ENCODE measurements around the gene NOS1. TPM values are rescaled to one million over a fixed set of nuclear protein-coding genes. Genes with fewer than 3 reads are reported as not detected.

NOS1 gene
- 18.0 and 25.2 TPM in 2 replicates for total RNA-seq (2021)
- Bru-seq, nascent RNA = percentile 69 among the genes with signal in this experiment
- BruChase-seq, experiment 1, labeled RNA remaining after a 2-hour chase = percentile 55 among the genes with signal in this experiment
- percentile 74 among the genes with signal in this experiment for BruChase-seq, experiment 2, labeled RNA remaining after a 6-hour chase
- long read RNA-seq, full-length matches to known transcripts = 1 of 12 reads
- long read RNA-seq, partial matches to known transcripts = 1 of 12 reads
- long read RNA-seq, other reads (novel, unspliced or antisense) = 10 of 12 reads

GRCh38 chr12:117361347-117361751 is at the start of gene NOS1:
TSS of gene NOS1 (minus strand) at chr12:117361626. CDS start at chr12:117331069, 30,557 bp downstream.
- TF ChIP-seq CTCF (conservative IDR thresholded peaks at IDR 0.05; ENCODE audit: low read depth, low read length) (no peak), EZH2 (IDR thresholded peaks at IDR 0.05; ENCODE audit: borderline replicate concordance, low read depth, low read length, poor library complexity, severe bottlenecking) (no peak)
- CTCF ChIA-PET = no interaction called here
- peaks cover 17% of the 10 kb centered on the region for H3K27me3 ChIP-seq (replicated peaks; ENCODE audit: insufficient read depth, low read depth, low read length, poor library complexity)

GRCh38 chr12:117409286-117409685 is 47.9 kb upstream of the NOS1 start:
- POLR2A ChIA-PET (ENCODE audit: low non-redundant PET) = no interaction called here
- H3K27ac ChIP-seq (ENCODE audit: low read depth, low read length, poor library complexity, severe bottlenecking) = no peak overlapping the region
- CTCF ChIA-PET = no interaction called here
- no peaks in the 10 kb centered on the region for H3K27me3 ChIP-seq (replicated peaks; ENCODE audit: insufficient read depth, low read depth, low read length, poor library complexity)
- DNase-seq (ENCODE audit: low spot score) = no peak
- BruUV-seq (replicated peaks) = no TSS peak
- no peaks in the 10 kb centered on the region for H3K9me3 ChIP-seq (ENCODE audit: low read depth, low read length, poor library complexity, severe bottlenecking)
- H3K4me1 ChIP-seq (ENCODE audit: insufficient read depth, low read length, poor library complexity, severe bottlenecking) = peaks cover 11% of the 10 kb centered on the region
- H3K36me3 ChIP-seq (ENCODE audit: insufficient read depth, low read length, poor library complexity, severe bottlenecking) = no peaks in the 10 kb centered on the region
- H3K4me3 ChIP-seq (ENCODE audit: low read depth, low read length, poor library complexity, severe bottlenecking) = no peak overlapping the region
- intact Hi-C loops (cut with micrococcal nuclease; ENCODE audit: unreplicated experiment) = no loop called here
- no peak for TF ChIP-seq EZH2 (IDR thresholded peaks at IDR 0.05; ENCODE audit: borderline replicate concordance, low read depth, low read length, poor library complexity, severe bottlenecking)
- TF ChIP-seq CTCF (conservative IDR thresholded peaks at IDR 0.05; ENCODE audit: low read depth, low read length) = no peak

More at GRCh38 chr12:117361347-117361751, at the start of gene NOS1:
- Histone ChIP-seq H3K9me3 (ENCODE audit: low read depth, low read length, poor library complexity, severe bottlenecking) (no peaks in the 10 kb centered on the region), H3K4me1 (ENCODE audit: insufficient read depth, low read length, poor library complexity, severe bottlenecking) (peaks cover 12% of the 10 kb centered on the region), H3K27ac (ENCODE audit: low read depth, low read length, poor library complexity, severe bottlenecking) (peak within 1 kb of the TSS; percentile 80), H3K36me3 (ENCODE audit: insufficient read depth, low read length, poor library complexity, severe bottlenecking) (peaks cover 9% of the 10 kb centered on the region), H3K4me3 (ENCODE audit: low read depth, low read length, poor library complexity, severe bottlenecking) (peak within 1 kb of the TSS; percentile 66)
- POLR2A ChIA-PET (ENCODE audit: low non-redundant PET) = no interaction called here
- BruUV-seq (replicated peaks) = no TSS peak
- peak; percentile 37 for DNase-seq (ENCODE audit: low spot score)
- intact Hi-C loops (cut with micrococcal nuclease; ENCODE audit: unreplicated experiment) = loop anchor here (2.0 kb wide), 1 partner anchor 125 kb away; no protein-coding TSS in a partner anchor

- H3K27ac ChIP-seq (ENCODE audit: low read depth, low read length, poor library complexity, severe bottlenecking) = no peak overlapping the region
- CTCF ChIA-PET = no interaction called here
- H3K4me1 ChIP-seq (ENCODE audit: insufficient read depth, low read length, poor library complexity, severe bottlenecking) = peaks cover 11% of the 10 kb centered on the region
- TF ChIP-seq EZH2 (IDR thresholded peaks at IDR 0.05; ENCODE audit: borderline replicate concordance, low read depth, low read length, poor library complexity, severe bottlenecking) = no peak
- DNase-seq (ENCODE audit: low spot score) = peak; percentile 54
- no peaks in the 10 kb centered on the region for H3K9me3 ChIP-seq (ENCODE audit: low read depth, low read length, poor library complexity, severe bottlenecking)
- no peak overlapping the region for H3K4me3 ChIP-seq (ENCODE audit: low read depth, low read length, poor library complexity, severe bottlenecking)
- intact Hi-C loops (cut with micrococcal nuclease; ENCODE audit: unreplicated experiment) = no loop called here
- POLR2A ChIA-PET (ENCODE audit: low non-redundant PET) = no interaction called here
- no peaks in the 10 kb centered on the region for H3K36me3 ChIP-seq (ENCODE audit: insufficient read depth, low read length, poor library complexity, severe bottlenecking)
- no TSS peak for BruUV-seq (replicated peaks)
- H3K27me3 ChIP-seq (replicated peaks; ENCODE audit: insufficient read depth, low read depth, low read length, poor library complexity) = no peaks in the 10 kb centered on the region
These were observed 46.9 kb upstream of the NOS1 start for GRCh38 chr12:117408161-117408791.

All from A673 (cell line).